Measurements from ENCODE around the gene CDH22. TPM values are rescaled to one million over a fixed set of nuclear protein-coding genes. Genes with fewer than 3 reads are reported as not detected.
A peak's percentile ranks its signal among the peaks of the same experiment; 100 is the strongest.

Gene CDH22
- total and polyA plus RNA-seq, 2 donors (not counting 1 experiment from before 2014, with no cell fraction given): not detected

GRCh38 chr20:46151936-46152335 lies 156.4 kb downstream of the CDH22 start:
- Mint-ChIP-seq H3K27ac (no peak overlapping the region), H3K27me3 (peaks cover 19% of the 10 kb centered on the region), H3K4me3 (no peak overlapping the region), H3K9me3 (ENCODE audit: insufficient read depth) (no peaks in the 10 kb centered on the region), H3K4me1 (no peaks in the 10 kb centered on the region)
- H2AFZ ChIP-seq (ENCODE audit: insufficient read depth, low read depth, low read length, poor library complexity, severe bottlenecking): no peak overlapping the region
- WGBS (ENCODE audit: insufficient coverage): 78% methylated on average over 6 of the region's 7 CpGs
- H3K4me3 ChIP-seq (ENCODE audit: control extremely low read depth in 1 of 5, extremely low read depth in 1 of 5, insufficient read depth in 1 of 5, low read depth in 2 of 5, low read length in 4 of 5): no peak overlapping the region
- no peak overlapping the region for H3K4me2 ChIP-seq (replicated peaks; ENCODE audit: low read depth, low read length, poor library complexity, severe bottlenecking)
- no peaks in the 10 kb centered on the region for H3K79me2 ChIP-seq (ENCODE audit: control insufficient read depth, insufficient read depth, low read length)
- intact Hi-C loops (cut with micrococcal nuclease): no loop called here
- H3K9me3 ChIP-seq (ENCODE audit: control extremely low read depth in 1 of 3, control insufficient read depth in 2 of 3, insufficient read depth in 1 of 3, low read length in 2 of 3): no peaks in the 10 kb centered on the region
- TF ChIP-seq CTCF (IDR thresholded peaks at IDR 0.05): peak; percentile 52
- TF ChIP-seq EZH2 (IDR thresholded peaks at IDR 0.05; ENCODE audit: borderline replicate concordance, insufficient read depth, low read depth, low read length, poor library complexity, severe bottlenecking): no peak
- no peaks in the 10 kb centered on the region for H3K36me3 ChIP-seq (replicated peaks in 1 of 2; ENCODE audit: control extremely low read depth in 1 of 2, control insufficient read depth in 1 of 2, extremely low read depth in 1 of 2, insufficient read depth in 2 of 2, low read length in 1 of 2)
- no peak overlapping the region for H3K9ac ChIP-seq (ENCODE audit: low read length)
- CTCF ChIA-PET: interaction anchor here (1.2 to 3.1 kb wide), 3 partner anchors 9 to 137 kb away, joined by 3 to 9 read pairs (median 4); no protein-coding TSS in a partner anchor
- H3K27ac ChIP-seq (ENCODE audit: low read length in 2 of 2): no peak overlapping the region
- H3K4me1 ChIP-seq (ENCODE audit: control insufficient read depth in 2 of 2, insufficient read depth in 2 of 2, low read length in 2 of 2): no peaks in the 10 kb centered on the region
- no peaks in the 10 kb centered on the region for H4K20me1 ChIP-seq (ENCODE audit: control insufficient read depth, insufficient read depth, low read length, poor library complexity, severe bottlenecking)
- peak; percentile 32 for DNase-seq
- POLR2A ChIA-PET: no interaction called here
- no peak for ATAC-seq (ENCODE audit: low read depth)
- peaks cover 0 to 5% (median 0%) of the 10 kb centered on the region in 4 experiments for H3K27me3 ChIP-seq (replicated peaks in 1 of 4; ENCODE audit: control extremely low read depth in 1 of 4, control insufficient read depth in 3 of 4, insufficient read depth in 4 of 4, low read length in 3 of 4)

DNA sequence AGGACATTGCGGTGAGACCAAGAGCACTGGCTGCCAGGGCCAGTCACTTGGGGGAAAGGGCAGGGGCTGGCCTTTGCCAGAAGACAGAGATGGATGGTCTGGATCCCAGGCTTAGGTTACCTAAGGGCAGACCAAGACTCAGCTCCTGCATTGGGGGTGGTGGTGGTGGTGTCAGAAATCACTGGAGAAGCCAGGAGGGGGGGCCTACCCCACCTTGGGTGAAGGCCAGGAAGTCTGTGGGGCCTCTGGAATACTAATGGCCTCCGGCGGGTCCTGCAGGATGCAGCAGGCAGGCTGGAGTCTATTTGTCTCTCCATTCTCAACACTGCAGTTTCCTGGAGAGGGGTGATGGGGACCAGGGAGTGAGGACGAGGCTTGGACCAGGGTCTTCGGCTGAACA lies 157.4 kb downstream of the CDH22 start:
- no peaks in the 10 kb centered on the region for H3K9me3 Mint-ChIP-seq (ENCODE audit: insufficient read depth)
- Histone ChIP-seq H3K79me2 (ENCODE audit: control insufficient read depth, insufficient read depth, low read length) (no peaks in the 10 kb centered on the region), H3K36me3 (replicated peaks in 1 of 2; ENCODE audit: control extremely low read depth in 1 of 2, control insufficient read depth in 1 of 2, extremely low read depth in 1 of 2, insufficient read depth in 2 of 2, low read length in 1 of 2) (no peaks in the 10 kb centered on the region), H3K4me1 (ENCODE audit: control insufficient read depth in 2 of 2, insufficient read depth in 2 of 2, low read length in 2 of 2) (no peaks in the 10 kb centered on the region), H4K20me1 (ENCODE audit: control insufficient read depth, insufficient read depth, low read length, poor library complexity, severe bottlenecking) (no peaks in the 10 kb centered on the region), H3K4me3 (ENCODE audit: control extremely low read depth in 1 of 5, extremely low read depth in 1 of 5, insufficient read depth in 1 of 5, low read depth in 2 of 5, low read length in 4 of 5) (no peak overlapping the region), H3K27ac (ENCODE audit: low read length in 2 of 2) (no peak overlapping the region), H3K9me3 (ENCODE audit: control extremely low read depth in 1 of 3, control insufficient read depth in 2 of 3, insufficient read depth in 1 of 3, low read length in 2 of 3) (no peaks in the 10 kb centered on the region), H2AFZ (ENCODE audit: insufficient read depth, low read depth, low read length, poor library complexity, severe bottlenecking) (no peak overlapping the region), H3K9ac (ENCODE audit: low read length) (no peak overlapping the region), H3K27me3 (replicated peaks in 1 of 4; ENCODE audit: control extremely low read depth in 1 of 4, control insufficient read depth in 3 of 4, insufficient read depth in 4 of 4, low read length in 3 of 4) (peaks cover 0 to 5% (median 0%) of the 10 kb centered on the region in 4 experiments), H3K4me2 (replicated peaks; ENCODE audit: low read depth, low read length, poor library complexity, severe bottlenecking) (no peak overlapping the region)
- peaks cover 18% of the 10 kb centered on the region for H3K27me3 Mint-ChIP-seq
- no peak overlapping the region for H3K27ac Mint-ChIP-seq
- no peaks in the 10 kb centered on the region for H3K4me1 Mint-ChIP-seq
- DNase-seq (no peak), ATAC-seq (ENCODE audit: low read depth) (no peak)
- TF ChIP-seq EZH2 (IDR thresholded peaks at IDR 0.05; ENCODE audit: borderline replicate concordance, insufficient read depth, low read depth, low read length, poor library complexity, severe bottlenecking): no peak
- no peak for TF ChIP-seq CTCF (IDR thresholded peaks at IDR 0.05)
- no peak overlapping the region for H3K4me3 Mint-ChIP-seq
- CTCF ChIA-PET: interaction anchor here (0.7 to 3.1 kb wide), 3 partner anchors 44 to 136 kb away, joined by 3 to 9 read pairs (median 3); no protein-coding TSS in a partner anchor
- POLR2A ChIA-PET: interaction anchor here (0.7 kb wide), 1 partner anchor 241 kb away, joined by 3 read pairs; no protein-coding TSS in a partner anchor
- WGBS (ENCODE audit: insufficient coverage): 71% methylated on average over 5 of the region's 5 CpGs
- intact Hi-C loops (cut with micrococcal nuclease): no loop called here
